IPS-NIHi11 (cell line): ENCODE results near the gene CFAP61.

Source experiments
- DNase-seq: peaks from one replicate; pipeline ENCODE4 v3.0.0; 2012; ENCODE audit warnings: mixed read lengths, low spot score

The CFAP61 gene

DNA sequence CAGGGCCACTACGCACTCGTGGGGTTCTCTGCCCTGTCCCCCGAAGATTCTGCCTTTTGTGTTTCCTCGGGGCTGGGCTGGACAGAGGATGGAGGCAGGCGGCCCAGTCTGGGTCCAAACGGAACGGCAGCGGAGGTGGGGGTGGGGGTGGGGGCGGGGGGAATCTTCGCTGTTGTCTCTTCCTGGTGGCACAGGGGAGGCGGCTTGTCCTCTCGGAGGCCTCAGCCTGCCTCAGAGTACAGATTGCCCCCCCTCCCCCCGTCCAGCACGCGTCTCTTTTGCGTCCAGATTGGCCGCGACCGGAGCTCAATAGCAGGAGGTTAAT lies 314.2 kb downstream of the CFAP61 start:
- DNase-seq = no peak

- DNase-seq = peak; percentile 36
Measured at GRCh38 chr20:20366876-20367574, 314.7 kb downstream of the CFAP61 start.

GRCh38 chr20:20367575-20368417 lies 315.5 kb downstream of the CFAP61 start, which contains the start of gene INSM1:
INSM1 (plus strand) TSS chr20:20368104; CDS start chr20:20368268, 164 bp downstream.
- peak; percentile 61 for DNase-seq

DNA sequence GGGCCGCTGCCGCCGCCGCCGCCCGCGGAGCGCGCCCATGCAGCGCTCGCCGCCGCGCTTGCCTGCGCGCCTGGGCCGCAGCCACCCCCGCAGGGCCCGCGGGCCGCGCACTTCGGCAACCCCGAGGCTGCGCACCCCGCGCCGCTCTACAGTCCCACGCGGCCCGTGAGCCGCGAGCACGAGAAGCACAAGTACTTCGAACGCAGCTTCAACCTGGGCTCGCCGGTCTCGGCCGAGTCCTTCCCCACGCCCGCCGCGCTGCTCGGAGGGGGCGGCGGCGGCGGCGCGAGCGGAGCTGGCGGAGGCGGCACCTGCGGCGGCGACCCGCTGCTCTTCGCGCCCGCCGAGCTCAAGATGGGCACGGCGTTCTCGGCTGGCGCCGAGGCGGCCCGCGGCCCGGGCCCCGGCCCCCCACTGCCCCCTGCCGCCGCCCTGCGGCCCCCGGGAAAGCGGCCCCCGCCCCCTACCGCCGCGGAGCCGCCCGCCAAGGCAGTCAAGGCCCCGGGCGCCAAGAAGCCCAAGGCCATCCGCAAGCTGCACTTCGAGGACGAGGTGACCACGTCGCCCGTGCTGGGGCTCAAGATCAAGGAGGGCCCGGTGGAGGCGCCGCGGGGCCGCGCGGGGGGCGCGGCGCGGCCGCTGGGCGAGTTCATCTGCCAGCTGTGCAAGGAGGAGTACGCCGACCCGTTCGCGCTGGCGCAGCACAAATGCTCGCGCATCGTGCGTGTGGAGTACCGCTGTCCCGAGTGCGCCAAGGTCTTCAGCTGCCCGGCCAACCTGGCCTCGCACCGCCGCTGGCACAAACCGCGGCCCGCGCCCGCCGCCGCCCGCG lies 316.3 kb downstream of the CFAP61 start:
- DNase-seq = peak; percentile 45

DNA sequence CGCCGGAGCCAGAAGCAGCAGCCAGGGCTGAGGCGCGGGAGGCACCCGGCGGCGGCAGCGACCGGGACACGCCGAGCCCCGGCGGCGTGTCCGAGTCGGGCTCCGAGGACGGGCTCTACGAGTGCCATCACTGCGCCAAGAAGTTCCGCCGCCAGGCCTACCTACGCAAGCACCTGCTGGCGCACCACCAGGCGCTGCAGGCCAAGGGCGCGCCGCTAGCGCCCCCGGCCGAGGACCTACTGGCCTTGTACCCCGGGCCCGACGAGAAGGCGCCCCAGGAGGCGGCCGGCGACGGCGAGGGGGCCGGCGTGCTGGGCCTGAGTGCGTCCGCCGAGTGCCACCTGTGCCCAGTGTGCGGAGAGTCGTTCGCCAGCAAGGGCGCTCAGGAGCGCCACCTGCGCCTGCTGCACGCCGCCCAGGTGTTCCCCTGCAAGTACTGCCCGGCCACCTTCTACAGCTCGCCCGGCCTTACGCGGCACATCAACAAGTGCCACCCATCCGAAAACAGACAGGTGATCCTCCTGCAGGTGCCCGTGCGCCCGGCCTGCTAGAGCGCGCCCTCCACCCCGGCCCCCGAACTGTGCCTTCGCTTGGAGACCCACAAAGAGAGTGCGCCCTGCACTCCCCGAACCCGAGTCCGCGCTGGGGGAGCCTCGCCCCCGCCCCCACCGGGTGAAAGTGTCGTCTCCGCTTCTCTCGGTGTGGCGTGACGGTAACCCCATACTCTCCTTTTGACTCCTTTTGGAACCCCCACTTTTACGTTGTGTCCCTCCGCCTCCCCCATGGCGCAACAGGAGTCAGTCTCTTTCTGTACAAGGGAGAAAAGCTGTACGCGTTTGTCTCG lies 317.1 kb downstream of the CFAP61 start:
- peak; percentile 36 for DNase-seq

GRCh38 chr20:20370094-20370575 lies 317.8 kb downstream of the CFAP61 start:
- no peak for DNase-seq

GRCh38 chr20:20371083-20371482 lies 318.8 kb downstream of the CFAP61 start:
- no peak for DNase-seq

DNA sequence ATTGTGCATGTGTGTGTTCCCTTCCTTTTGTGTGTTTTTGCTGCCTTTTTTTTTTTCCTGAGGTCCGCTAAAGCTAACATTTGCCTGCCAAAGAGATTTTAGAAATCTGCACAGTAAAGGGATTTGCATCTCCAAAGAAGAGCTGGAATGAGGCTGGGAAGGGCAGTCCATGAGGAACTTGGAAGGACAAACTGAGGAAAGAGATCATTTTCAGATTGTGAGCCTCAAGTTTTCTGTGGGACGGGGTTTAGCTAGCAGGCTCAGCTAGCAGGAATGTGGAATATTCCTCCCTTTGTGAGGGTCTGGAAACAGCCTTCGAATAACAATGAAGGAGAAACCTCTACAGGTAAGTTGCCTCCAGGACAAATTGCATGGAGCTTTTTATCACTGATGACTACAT lies 319.3 kb downstream of the CFAP61 start:
- DNase-seq = no peak

DNA sequence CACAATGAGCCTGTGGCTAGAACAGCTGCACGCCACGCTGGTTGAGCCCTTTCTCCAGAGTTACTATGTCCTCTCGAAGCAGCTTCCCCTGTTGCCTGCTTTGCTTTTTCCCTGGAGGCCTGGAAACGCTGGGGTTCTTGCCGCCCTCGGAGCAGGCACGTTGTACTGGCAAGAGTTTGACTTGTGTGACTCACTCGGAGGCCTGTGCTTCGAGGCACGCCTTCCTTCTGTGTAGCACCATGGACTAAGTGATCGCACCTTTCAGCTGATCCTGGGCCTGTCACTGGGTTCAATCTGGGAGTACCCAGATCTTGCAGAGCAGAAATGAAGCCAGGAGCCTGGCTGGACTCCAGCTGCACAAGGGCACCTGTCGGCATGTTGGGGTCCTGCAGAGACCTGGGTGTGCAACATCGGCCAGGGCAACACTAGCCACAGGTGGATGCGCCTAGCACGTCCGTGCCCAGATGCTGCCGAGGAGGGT lies 320.8 kb downstream of the CFAP61 start:
- no peak for DNase-seq

DNA sequence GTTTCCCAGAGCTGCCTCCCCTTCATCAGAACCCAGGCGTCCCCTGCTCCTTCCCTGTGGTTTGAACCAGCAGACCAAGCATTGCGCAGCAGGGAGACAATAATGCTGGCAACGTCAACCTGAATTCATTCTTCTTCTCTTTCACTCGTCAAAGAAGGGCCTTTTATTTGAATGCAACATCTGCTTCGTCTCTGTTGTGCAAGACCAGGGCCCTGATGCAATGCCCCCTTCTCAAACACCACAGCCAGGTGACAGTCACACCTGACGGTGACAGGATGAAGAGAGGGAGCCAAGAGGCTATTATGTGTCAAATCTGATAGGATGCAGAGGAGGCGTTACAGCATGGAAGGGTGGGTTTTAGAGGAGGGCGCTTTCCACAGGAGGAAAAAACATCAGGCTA lies 323.5 kb downstream of the CFAP61 start:
- DNase-seq = no peak

- no peak for DNase-seq
Measured at GRCh38 chr20:20386192-20386591, 333.9 kb downstream of the CFAP61 start.

DNA sequence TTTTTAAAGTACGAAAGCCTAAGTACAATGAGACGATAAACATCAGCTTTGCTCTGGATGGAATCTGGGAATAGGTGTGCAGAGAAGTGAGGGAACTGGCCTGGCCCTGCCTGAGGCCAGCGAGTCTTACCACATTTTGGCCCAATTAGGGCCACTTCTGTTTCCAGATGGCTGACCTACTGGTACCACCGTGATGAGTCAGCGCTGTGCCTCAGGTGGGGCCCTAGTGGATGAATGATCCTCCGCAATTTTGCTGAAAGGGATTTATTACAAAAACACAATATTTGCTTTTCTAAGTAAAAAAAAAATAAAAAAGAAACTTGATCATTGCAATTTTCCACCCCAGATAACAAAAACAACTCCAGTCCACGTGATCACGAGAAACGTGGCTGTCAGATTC lies 338.1 kb downstream of the CFAP61 start:
- DNase-seq = no peak

DNA sequence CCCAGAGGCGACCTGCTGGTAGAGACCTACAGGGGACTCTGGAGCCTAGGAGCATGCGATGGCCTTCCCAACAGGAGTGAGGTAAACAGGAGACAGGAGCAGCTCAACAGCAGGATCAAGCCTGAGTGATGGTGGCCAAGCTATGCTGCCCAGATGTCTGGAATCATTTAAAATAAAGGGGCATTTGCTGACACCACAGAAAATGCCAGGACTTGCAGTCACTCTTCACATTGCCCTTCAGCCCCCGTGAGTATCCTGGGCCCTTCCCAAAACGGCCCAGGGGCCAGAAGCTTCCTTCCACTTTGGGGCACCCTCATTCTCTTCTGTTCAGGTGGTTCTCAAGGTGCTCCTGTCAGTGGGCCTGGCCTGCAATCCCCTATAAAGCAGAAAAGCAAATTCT lies 338.8 kb downstream of the CFAP61 start:
- no peak for DNase-seq

DNA sequence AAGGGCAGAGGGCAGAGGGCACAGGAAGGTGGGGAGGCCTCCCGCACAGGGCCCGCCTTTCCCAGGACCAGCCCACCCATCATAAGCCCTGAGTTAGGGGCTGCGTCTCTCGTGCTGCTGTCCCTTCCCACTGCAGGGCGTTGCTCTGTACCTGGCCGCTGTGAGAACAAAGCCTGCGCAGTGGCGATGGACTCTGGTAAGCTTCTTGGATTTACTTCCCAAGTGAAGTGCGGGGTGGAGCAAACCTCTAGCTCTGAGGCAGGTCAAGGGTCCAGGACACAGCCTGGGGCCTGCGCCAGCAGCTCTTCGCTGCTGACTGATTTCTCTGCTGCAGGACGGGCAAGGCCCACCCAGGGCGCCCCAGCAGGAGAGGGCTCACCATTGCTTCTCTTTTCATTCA lies 339.4 kb downstream of the CFAP61 start:
- no peak for DNase-seq

DNA sequence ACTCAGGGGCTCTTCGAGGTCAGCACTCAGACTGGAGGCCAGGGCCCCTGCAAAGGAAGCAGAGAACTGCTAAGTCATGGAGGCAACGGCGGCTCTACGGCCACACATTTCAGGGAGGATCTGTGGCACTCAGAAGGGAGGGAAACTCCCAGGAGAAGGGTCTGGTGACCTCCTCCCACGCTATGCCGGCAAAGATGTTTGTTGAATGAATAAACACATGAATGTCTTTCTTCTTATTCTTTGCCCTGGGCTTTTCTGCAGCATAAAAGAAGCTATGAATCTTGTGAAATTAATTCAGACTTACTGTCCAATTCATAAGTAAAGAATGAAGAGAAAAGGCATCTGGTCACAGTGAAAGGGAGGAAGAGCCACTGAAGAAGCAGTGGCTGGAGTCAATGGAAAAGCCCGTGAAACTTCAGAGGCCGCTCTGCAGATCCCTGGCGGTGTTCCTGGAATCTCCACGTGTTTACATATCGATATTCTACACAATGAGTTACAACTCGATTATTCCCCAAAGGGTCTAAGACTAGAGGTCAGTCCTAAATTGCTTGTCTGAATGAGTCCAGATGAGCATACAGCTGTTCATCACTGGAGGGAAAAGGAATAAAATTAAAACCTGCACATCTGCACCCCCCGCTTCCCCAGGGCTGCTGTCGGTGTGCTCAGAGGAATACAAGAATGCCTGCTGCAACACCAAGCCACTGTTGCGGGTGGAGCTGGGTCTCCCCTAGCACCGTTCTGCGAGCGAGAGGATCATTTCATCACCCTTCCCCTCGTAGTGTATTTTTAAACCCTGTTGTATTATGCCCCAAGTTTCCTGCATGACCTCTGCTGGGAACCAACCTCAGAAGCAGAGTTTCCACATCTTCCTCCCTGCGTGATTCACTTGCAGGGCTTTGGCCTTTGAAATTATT lies 341.1 kb downstream of the CFAP61 start:
- no peak for DNase-seq

DNA sequence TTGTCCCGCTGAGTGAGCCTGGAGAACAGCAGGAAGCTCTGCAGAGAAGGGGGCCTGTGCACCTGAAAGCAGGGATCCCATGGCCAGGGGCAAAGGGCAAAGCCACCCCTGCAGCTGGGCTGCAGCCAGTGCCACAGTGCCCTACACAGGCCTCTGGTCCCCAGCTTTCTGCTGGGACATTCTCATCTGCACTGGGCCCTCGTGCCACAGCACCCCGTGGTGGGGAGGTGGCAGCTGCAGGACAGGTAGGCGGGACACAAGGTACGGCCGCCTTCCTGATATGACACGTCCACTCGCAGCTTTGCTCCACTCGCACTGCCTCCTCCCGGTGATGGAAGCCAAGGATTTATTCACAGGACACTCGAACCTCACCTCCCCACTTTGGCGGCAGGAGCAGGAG lies 342.8 kb downstream of the CFAP61 start:
- no peak for DNase-seq

DNA sequence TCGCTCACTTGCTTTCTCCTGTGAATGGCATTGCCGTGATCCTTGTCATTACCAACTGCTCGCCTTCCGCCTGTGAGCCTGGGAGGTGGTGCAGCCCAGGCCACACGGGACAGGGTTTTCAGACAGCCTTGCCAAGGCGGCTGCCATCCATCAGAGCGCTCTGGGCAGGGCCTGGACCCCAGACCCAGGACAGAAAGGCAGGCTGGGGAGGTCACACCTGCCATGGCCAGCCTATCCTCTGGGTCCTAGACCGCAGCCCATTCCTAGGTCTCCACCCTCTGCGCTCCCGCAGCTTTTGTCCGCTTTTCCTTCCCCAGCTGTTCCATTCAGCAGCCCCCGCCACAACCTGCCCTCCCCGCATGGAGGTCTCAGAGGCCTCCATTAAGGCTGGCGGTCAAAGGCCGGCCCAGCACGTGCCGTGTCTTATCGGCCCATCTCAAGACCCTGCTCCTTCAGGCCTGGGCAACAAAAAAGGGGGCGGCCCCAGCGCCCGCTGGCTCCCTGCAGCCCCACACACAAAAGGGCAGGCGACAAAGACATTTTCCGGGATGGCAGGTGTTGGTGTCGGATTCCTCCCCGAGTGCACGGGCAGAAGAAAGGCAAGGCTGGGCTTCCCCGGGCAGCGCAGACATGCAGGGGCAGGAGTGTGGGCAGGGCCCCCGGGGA lies 343.7 kb downstream of the CFAP61 start:
- peak; percentile 65 for DNase-seq

- no peak for DNase-seq
Measured at GRCh38 chr20:20396794-20397193, 344.5 kb downstream of the CFAP61 start.

DNA sequence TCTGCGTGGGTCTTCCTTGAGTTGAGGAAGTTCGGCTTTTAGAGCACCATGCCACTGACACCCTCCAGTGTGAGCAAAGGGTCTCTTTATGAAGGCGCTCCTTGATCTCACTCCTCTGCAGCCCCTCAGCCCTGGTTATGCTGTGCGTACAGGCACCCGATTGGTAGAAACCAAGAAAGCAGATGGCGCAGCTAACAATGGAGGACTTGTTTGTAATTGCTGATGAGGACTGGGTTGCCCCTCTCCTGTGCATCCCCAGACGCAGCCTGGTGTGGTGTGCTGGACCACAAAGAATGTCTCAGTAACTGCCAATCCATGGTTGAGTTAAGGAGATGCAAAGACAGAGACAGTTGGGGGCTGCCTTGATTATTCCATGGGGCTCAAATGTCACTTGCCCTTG lies 345.8 kb downstream of the CFAP61 start:
- DNase-seq = no peak
